SK-N-MC (cell line): ENCODE measurements around the gene GPR137B.

Experiments
- EZH2 ChIP-seq: fragments of 200-600 bp; sonication (generic); IDR thresholded peaks from one replicate; pipeline ENCODE4 v1.6.1; 2017; ENCODE audit warnings: antibody characterized with exemption
- FOXP2 ChIP-seq: optimal IDR thresholded peaks from 2 replicates; pipeline ENCODE3; 2011; ENCODE audit warnings: mild to moderate bottlenecking, moderate library complexity; ENCODE audit not compliant: insufficient read depth; ENCODE audit errors: extremely low read length, control extremely low read depth
- POLR2AphosphoS5 ChIP-seq: IDR thresholded peaks from 2 replicates; pipeline ENCODE4 v1.6.1; 2012; ENCODE audit warnings: mild to moderate bottlenecking, low read depth, low read length, borderline replicate concordance

GRCh38 chr1:236132420-236133046 lies 9.8 kb upstream of the GPR137B start:
- TF ChIP-seq EZH2, result no peak
- TF ChIP-seq POLR2AphosphoS5, result peak; percentile 68
- peak; percentile 85 for TF ChIP-seq FOXP2
